Measurements from ENCODE around the gene CTNNA3.

CTNNA3 gene

GRCh38 chr10:67668448-67668847, 27.5 kb downstream of the CTNNA3 start:
- no peak for TF ChIP-seq CTCF (IDR thresholded peaks at IDR 0.05)

GRCh38 chr10:67667035-67667425, 29.0 kb downstream of the CTNNA3 start:
- no peak for TF ChIP-seq CTCF (IDR thresholded peaks at IDR 0.05)

GRCh38 chr10:67666416-67667034, 29.5 kb downstream of the CTNNA3 start:
- TF ChIP-seq CTCF (IDR thresholded peaks at IDR 0.05), result peak; percentile 55

- TF ChIP-seq CTCF (IDR thresholded peaks at IDR 0.05), result no peak
Observed at GRCh38 chr10:67665491-67665890, 30.5 kb downstream of the CTNNA3 start.

GRCh38 chr10:67664942-67665341, 31.1 kb downstream of the CTNNA3 start:
- no peak for TF ChIP-seq CTCF (IDR thresholded peaks at IDR 0.05)

GRCh38 chr10:67663449-67664087, 32.4 kb downstream of the CTNNA3 start:
- no peak for TF ChIP-seq CTCF (IDR thresholded peaks at IDR 0.05)

- TF ChIP-seq CTCF (IDR thresholded peaks at IDR 0.05), result no peak
Observed at GRCh38 chr10:67662415-67662814, 33.6 kb downstream of the CTNNA3 start.

Measured in LNCAP (cell line).